GM10847 (cell line): ENCODE data around the gene MATN1.

ENCODE experiments used
- POLR2A ChIP-seq: IDR thresholded peaks from 2 replicates; pipeline ENCODE4 v1.6.1; 2011; ENCODE audit not compliant: insufficient read length; ENCODE audit errors: extremely low read depth

MATN1 gene

DNA sequence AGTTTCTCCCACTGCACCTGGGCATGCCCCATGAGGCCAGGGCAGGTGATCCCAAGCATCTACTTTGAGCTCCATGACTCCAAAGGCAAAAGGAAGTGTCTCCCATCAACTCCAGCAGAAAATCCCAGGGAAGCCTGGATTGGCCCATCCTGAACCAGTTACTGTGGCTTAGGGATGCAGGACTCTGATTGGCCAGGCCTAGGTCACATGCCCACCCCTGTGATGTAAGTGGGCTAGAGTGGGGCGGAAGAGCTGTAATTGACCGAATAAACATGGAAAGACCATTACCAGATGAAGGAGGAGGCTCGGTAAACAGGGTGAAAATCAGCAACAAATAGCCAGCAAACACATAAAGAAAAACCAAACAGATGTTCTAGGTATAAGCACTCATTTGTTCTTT lies 45.2 kb downstream of the MATN1 start:
- TF ChIP-seq POLR2A, result no peak

DNA sequence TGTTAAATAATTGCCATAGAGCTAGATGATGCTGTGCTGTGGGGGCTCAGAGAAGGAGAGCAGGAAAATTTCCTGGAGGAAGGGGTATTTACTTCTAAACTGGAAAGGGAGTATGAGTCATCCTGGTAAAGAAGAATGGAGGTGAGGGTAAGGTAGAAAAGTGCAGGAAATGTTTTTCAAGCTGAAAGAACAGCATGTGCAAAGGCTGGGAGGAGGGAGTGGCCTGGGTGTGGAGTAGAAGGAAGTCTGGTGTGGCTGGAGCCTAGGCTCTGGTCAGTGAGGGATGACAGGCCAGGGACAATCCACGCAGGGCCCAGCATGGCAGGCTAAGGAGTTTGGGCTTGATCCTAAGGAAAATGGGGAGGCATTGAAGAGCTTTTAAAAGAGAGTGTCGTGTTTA lies 45.9 kb downstream of the MATN1 start:
- no peak for TF ChIP-seq POLR2A

- no peak for TF ChIP-seq POLR2A
Observed at GRCh38 chr1:30675761-30676160, 47.6 kb downstream of the MATN1 start.

- no peak for TF ChIP-seq POLR2A
Observed at GRCh38 chr1:30675289-30675688, 48.1 kb downstream of the MATN1 start.

- TF ChIP-seq POLR2A, result no peak
Observed at GRCh38 chr1:30673395-30673794, 50.0 kb downstream of the MATN1 start.

DNA sequence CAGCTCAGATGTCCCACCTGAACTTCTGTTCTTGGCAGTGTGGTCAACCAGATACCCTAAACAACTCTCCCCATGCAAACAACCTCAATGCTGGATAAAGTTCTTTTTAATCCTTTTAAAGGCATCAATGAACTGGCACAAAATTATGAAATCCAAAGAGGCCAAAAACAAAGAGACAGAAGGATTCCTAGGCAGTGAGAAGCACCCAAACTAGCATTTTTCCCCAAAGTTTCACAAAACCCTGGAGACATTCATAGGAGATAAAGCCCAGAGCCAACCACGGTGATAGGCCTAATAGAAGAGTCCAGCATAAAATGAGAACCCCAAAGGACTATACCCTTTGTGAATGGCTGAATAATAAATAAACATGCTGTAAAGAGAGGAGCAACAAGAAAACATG lies 50.7 kb downstream of the MATN1 start:
- no peak for TF ChIP-seq POLR2A

GRCh38 chr1:30670240-30671060 lies 52.9 kb downstream of the MATN1 start:
- TF ChIP-seq POLR2A, result no peak

DNA sequence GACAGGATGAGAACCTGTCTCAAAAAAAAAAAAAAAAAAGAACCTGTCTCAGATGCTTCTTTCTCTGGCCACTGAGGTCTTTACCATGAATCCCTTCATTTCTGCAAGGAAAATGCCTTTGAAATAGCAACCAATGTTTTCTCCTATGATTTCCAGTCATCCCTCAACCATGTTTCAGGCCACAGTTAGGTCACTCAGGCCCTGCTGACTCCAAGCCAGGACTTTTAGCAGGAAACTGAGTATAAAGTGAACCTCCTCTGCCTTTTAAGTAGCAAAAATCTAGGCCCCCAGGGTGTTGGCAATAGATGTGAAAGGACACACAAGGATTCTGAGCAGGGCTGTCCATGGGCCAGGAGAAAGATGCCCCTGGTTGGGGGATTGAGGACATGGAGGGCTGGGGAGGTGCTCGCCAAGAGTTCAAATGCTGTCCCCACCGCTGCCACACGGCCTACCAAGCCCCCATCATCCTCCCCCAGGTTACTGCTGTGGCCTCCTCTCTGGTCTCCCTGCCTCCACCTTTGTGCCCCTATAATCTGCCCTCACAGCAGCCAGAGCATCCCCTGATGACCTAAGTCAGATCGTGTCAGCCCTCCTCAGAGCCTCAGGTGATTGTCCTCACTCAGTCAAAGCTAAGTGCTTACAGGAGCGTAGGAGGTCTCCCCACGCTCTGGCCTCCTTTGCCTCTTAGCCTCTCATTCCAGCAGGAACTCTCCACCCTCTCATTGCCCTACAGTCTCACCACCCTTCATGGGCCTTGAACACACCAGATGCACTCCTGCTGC lies 54.6 kb downstream of the MATN1 start:
- no peak for TF ChIP-seq POLR2A

GRCh38 chr1:30668024-30668423 lies 55.4 kb downstream of the MATN1 start:
- no peak for TF ChIP-seq POLR2A

- no peak for TF ChIP-seq POLR2A
Observed at GRCh38 chr1:30666756-30667273, 56.6 kb downstream of the MATN1 start.

- TF ChIP-seq POLR2A, result no peak
Observed at GRCh38 chr1:30665216-30666010, 58.0 kb downstream of the MATN1 start.

- TF ChIP-seq POLR2A, result no peak
Observed at GRCh38 chr1:30664103-30664755, 59.2 kb downstream of the MATN1 start.

DNA sequence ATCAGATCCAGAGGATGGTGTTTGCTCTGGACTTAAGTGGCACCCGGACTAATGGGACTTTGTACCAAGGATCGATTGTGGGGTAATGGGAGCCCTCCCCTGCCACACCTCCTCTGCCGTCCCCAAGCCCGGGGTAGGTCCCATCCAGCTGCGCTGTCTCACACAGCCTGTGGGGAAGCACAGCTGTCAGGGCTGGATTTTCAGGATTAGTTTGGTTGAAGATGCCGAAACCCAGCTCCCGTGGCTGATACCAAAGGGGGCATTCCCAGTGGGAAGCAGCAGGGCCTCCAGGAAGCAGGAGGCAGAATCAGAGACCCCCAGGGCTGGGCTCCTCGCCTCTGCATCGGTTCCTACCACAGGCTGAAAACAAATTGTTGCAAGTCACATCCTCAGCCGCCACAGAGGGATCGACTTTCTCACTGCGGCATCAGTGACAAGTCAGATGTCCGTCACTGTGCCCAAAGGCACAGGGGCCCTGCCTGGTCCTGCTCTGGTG lies 59.7 kb downstream of the MATN1 start:
- TF ChIP-seq POLR2A, result no peak

GRCh38 chr1:30662291-30662840 lies 61.0 kb downstream of the MATN1 start:
- TF ChIP-seq POLR2A, result no peak
